Activated CD8-positive, alpha-beta T cell treated with anti-CD3 and anti-CD28 coated beads for 36 hours (primary cell): ENCODE measurements around the gene HGS. TPM values are rescaled to one million over a fixed set of nuclear protein-coding genes. Genes with fewer than 3 reads are reported as not detected.

Experiments
- ATAC-seq: fragments of 200-7000 bp; cut with Tn5 transposase; one replicate; pipeline ENCODE4 v1.10.0; 2021; ENCODE audit warnings: mild to moderate bottlenecking, moderate library complexity
- CTCF ChIA-PET: fragments of 350-600 bp; sonication (Branson Sonifier 250); formaldehyde crosslinking; loops from one replicate; lab custom pipeline; 2021; ENCODE audit warnings: antibody characterized with exemption; lab: Charles Lee
- POLR2A ChIA-PET: fragments of 350-600 bp; sonication (Branson Sonifier 250); formaldehyde crosslinking; loops from one replicate; lab custom pipeline; 2021; ENCODE audit warnings: antibody characterized with exemption; lab: Charles Lee
- DNase-seq: peaks from one replicate; pipeline ENCODE4 v3.0.0-alpha.2; 2020
- H3K27ac Mint-ChIP-seq: one replicate; pipeline ENCODE4 v1.8.0; 2021; ENCODE audit warnings: mild to moderate bottlenecking, mixed read lengths
- H3K27me3 Mint-ChIP-seq: one replicate; pipeline ENCODE4 v1.8.0; 2021; ENCODE audit warnings: mixed read lengths
- H3K36me3 Mint-ChIP-seq: one replicate; pipeline ENCODE4 v1.8.0; 2021; ENCODE audit warnings: low read depth, mixed read lengths
- H3K4me1 Mint-ChIP-seq: one replicate; pipeline ENCODE4 v1.8.0; 2021; ENCODE audit warnings: low read depth, mixed read lengths
- H3K4me3 Mint-ChIP-seq: one replicate; pipeline ENCODE4 v1.8.0; 2021; ENCODE audit warnings: mild to moderate bottlenecking, moderate library complexity, mixed read lengths
- H3K9me3 Mint-ChIP-seq: one replicate; pipeline ENCODE4 v1.8.0; 2021; ENCODE audit warnings: mixed read lengths
- intact Hi-C: fragments of 100-400 bp; cut with micrococcal nuclease; formaldehyde crosslinking; loops from one replicate; pipeline ENCODE4 v1.10.0; 2022
- total RNA-seq, 2 experiments: library from RNA; stranded (reverse); gene quantifications; one replicate each; pipeline ENCODE4 v1.2.3, GENCODE V29; 2021
- TF ChIP-seq, protein P1 (sequence below): fragments of 200-600 bp; IDR thresholded peaks from one replicate; pipeline ENCODE4 v1.8.0; 2022; ENCODE audit warnings: antibody characterized with exemption, mild to moderate bottlenecking

The HGS gene
- total RNA-seq, 2 experiments from 2014 or later: 98.9 to 113 TPM

DNA sequence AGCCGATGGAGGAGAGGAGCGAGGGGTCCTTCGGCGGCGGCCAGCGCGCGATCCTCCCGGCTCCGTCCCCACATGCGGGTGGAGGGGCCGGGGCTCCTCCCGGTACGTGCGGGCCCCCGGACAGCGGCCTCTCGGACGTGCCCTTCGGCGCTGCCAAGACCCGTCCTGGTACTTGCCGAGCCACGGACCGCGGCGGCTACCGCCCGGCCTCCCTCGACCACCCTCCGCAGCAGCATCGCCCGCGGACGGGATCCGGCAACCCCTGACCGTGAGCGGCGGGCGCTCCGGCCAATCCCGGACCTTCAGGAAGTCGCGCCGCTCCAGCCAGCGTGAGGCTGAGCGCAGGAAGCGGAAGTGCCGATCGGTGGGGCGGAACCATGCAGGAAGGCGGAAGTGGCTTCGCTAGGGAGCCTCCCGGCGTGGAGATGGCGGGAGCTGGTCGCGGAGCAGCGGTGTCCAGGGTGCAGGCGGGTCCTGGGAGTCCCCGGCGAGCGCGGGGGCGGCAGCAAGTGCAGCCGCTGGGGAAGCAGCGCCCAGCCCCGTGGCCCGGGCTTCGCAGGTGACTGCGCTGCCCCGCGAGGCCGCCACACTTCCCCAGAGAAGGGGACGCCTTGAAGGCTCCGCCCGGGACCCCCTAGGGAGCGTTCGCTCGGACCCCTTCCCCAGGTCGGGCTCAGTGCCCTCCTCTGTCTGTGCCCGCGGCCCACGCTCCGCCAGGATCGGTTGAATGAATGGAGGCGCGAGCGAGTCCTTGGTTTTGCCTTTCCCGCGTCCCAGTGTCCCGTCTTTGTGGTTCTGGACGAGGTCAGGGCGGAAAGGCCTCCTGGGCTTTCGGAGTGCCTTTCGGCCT lies 17.2 kb upstream of the HGS start, which contains the start of the genes CCDC137 and OXLD1:
Gene CCDC137 (plus strand): TSS at position 396 of the 850 bp plus-strand sequence. CDS start 30 bp downstream, at position 426.
Gene OXLD1 (minus strand): TSS at position 264 of the 850 bp plus-strand sequence. CDS start 28 bp downstream, at position 236.
- H3K4me3 Mint-ChIP-seq: peak within 1 kb of the TSS; percentile 88
- POLR2A ChIA-PET: interaction anchor here (0.6 to 3.8 kb wide), 17 partner anchors 10 to 206 kb away, joined by 3 to 33 read pairs (median 4); partner anchors contain the start of genes ACTG1, ARL16, FAAP100 and HGS

DNA sequence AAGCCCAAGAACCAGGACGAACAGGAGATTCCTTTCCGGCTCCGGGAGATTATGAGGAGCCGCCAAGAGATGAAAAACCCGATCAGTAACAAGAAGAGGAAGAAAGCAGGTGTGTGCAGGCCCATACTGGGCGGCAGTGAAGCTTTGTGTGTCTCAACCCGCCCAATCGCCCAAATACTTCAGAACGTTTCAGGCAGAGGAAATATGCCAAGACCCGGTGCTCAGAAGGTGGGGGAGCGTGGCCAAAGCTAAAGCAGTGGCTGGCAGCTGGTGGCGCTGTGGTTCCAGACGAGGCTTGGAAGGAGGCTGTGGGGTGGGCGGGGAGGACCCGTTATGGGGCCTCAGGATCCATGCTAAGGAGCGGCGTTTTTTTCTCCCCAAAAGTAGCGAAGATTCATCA lies 16.1 kb upstream of the HGS start:
- H3K27ac Mint-ChIP-seq: peak overlapping the region; percentile 87
- peaks cover 42% of the 10 kb centered on the region for H3K4me1 Mint-ChIP-seq
- POLR2A ChIA-PET: interaction anchor here (1.0 to 3.8 kb wide), 3 partner anchors 9 to 180 kb away, joined by 3 to 33 read pairs (median 4); partner anchors contain the start of genes ARL16 and HGS
- peak overlapping the region; percentile 88 for H3K4me3 Mint-ChIP-seq
- no peak for ATAC-seq
- peaks cover 66% of the 10 kb centered on the region for H3K36me3 Mint-ChIP-seq
- no peak for DNase-seq
- TF ChIP-seq, protein P1, sequence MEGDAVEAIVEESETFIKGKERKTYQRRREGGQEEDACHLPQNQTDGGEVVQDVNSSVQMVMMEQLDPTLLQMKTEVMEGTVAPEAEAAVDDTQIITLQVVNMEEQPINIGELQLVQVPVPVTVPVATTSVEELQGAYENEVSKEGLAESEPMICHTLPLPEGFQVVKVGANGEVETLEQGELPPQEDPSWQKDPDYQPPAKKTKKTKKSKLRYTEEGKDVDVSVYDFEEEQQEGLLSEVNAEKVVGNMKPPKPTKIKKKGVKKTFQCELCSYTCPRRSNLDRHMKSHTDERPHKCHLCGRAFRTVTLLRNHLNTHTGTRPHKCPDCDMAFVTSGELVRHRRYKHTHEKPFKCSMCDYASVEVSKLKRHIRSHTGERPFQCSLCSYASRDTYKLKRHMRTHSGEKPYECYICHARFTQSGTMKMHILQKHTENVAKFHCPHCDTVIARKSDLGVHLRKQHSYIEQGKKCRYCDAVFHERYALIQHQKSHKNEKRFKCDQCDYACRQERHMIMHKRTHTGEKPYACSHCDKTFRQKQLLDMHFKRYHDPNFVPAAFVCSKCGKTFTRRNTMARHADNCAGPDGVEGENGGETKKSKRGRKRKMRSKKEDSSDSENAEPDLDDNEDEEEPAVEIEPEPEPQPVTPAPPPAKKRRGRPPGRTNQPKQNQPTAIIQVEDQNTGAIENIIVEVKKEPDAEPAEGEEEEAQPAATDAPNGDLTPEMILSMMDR: no peak
- CTCF ChIA-PET: no interaction called here
- intact Hi-C loops: no loop called here
- peaks cover 2% of the 10 kb centered on the region for H3K9me3 Mint-ChIP-seq
- H3K27me3 Mint-ChIP-seq: no peaks in the 10 kb centered on the region

More for the DNA sequence above, 17.2 kb upstream of the HGS start, which contains the start of the genes CCDC137 and OXLD1:
- Mint-ChIP-seq H3K27ac (peak within 1 kb of the TSS; percentile 99), H3K4me1 (peaks cover 50% of the 10 kb centered on the region), H3K27me3 (no peaks in the 10 kb centered on the region), H3K9me3 (peaks cover 2% of the 10 kb centered on the region), H3K36me3 (peaks cover 55% of the 10 kb centered on the region)
- TF ChIP-seq, protein P1: no peak
- ATAC-seq: peak; percentile 85
- intact Hi-C loops: no loop called here
- peak; percentile 97 for DNase-seq
- CTCF ChIA-PET: interaction anchor here (1.6 kb wide), 1 partner anchor 65 kb away, joined by 4 read pairs; no protein-coding TSS in a partner anchor

DNA sequence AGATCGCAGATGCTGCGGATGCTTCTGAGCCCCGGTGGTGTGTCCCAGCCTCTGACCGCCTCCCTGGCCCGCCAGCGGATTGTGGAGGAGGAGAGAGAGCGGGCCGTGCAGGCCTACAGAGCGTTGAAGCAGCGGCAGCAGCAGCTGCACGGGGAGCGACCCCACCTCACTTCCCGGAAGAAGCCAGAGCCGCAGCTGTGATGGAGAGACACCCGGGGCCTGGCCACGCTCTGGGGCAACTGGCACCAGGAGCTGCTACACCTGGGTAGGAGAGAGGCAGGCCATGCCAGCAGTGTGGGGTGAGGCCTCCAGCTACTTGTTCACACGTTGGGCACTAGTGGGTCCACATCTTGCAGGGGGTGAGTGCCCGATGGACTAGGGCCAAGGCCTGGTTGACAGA lies 11.3 kb upstream of the HGS start:
- no peak overlapping the region for H3K27ac Mint-ChIP-seq
- intact Hi-C loops: no loop called here
- CTCF ChIA-PET: no interaction called here

DNA sequence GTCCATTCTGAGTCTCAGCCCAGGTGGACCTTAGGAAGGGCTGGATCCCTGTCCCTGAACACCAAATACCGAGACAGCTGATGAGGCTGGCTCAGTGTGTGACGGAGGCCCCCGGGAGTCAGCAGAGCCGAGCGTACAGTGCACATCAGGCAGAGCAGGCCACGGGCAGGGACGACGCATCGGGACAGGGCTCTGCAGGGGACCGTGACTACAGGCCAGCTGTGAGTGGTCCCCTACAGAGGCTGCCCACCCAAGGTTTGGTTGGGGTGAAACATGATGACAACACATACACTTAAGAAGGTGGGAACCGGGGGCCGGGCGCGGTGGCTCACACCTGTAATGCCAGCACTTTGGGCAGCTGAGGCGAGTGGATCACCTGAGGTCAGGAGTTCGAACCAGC lies 10.9 kb upstream of the HGS start:
- ATAC-seq: no peak
- H3K27me3 Mint-ChIP-seq: no peaks in the 10 kb centered on the region
- no peak for DNase-seq
- ChIA-PET CTCF (no interaction called here), POLR2A (interaction anchor here (1.0 to 4.0 kb wide), 3 partner anchors 11 to 44 kb away, joined by 4 to 27 read pairs (median 5); partner anchors contain the start of genes ARL16 and HGS)
- intact Hi-C loops: no loop called here
- no peaks in the 10 kb centered on the region for H3K9me3 Mint-ChIP-seq
- peaks cover 13% of the 10 kb centered on the region for H3K4me1 Mint-ChIP-seq
- peaks cover 46% of the 10 kb centered on the region for H3K36me3 Mint-ChIP-seq
- H3K27ac Mint-ChIP-seq: no peak overlapping the region
- H3K4me3 Mint-ChIP-seq: no peak overlapping the region
- TF ChIP-seq, protein P1: no peak

More for the DNA sequence above, 11.3 kb upstream of the HGS start:
- POLR2A ChIA-PET: interaction anchor here (1.2 to 4.0 kb wide), 2 partner anchors 11 to 43 kb away, joined by 5 to 27 read pairs; partner anchors contain the start of genes ARL16 and HGS
- no peak for DNase-seq
- no peak for ATAC-seq
- Mint-ChIP-seq H3K36me3 (peaks cover 50% of the 10 kb centered on the region), H3K4me3 (no peak overlapping the region), H3K4me1 (peaks cover 18% of the 10 kb centered on the region), H3K9me3 (no peaks in the 10 kb centered on the region), H3K27me3 (no peaks in the 10 kb centered on the region)
- TF ChIP-seq, protein P1: no peak
